Astrocyte (in vitro differentiated cells and primary cell): Measurements from ENCODE around the gene RAPGEF5. TPM values are rescaled to one million over a fixed set of nuclear protein-coding genes. Genes with fewer than 3 reads are reported as not detected.

Experiments
- DNase-seq: peaks from one replicate; pipeline ENCODE4 v3.0.0-alpha.2; 2010; ENCODE audit warnings: low read depth
- FAIRE-seq: peaks from 2 replicates; lab custom pipeline; 2011; peaks lifted over from hg19 to GRCh38; lab: Jason Lieb, UNC
- H2AFZ ChIP-seq: 2 replicates; pipeline ENCODE4 v1.6.0; 2012; ENCODE audit warnings: low read depth, low read length, inconsistent platforms
- H3K27ac ChIP-seq: 2 replicates; pipeline ENCODE4 v1.5.1; 2011; ENCODE audit warnings: low read depth, low read length, inconsistent platforms
- H3K27me3 ChIP-seq: 2 replicates; pipeline ENCODE4 v1.6.0; 2011; ENCODE audit warnings: low read length, inconsistent platforms; ENCODE audit not compliant: insufficient read depth
- H3K36me3 ChIP-seq: 2 replicates; pipeline ENCODE4 v1.5.1; 2011; ENCODE audit warnings: low read length, inconsistent platforms; ENCODE audit not compliant: insufficient read depth
- H3K4me1 ChIP-seq: 2 replicates; pipeline ENCODE4 v1.5.1; 2011; ENCODE audit warnings: low read length, inconsistent platforms; ENCODE audit not compliant: insufficient read depth
- H3K4me2 ChIP-seq: 2 replicates; pipeline ENCODE4 v1.6.0; 2012; ENCODE audit warnings: low read length, inconsistent platforms
- H3K4me3 ChIP-seq: 2 replicates; pipeline ENCODE4 v1.5.1; 2011; ENCODE audit warnings: low read depth, mild to moderate bottlenecking, low read length, inconsistent platforms; ENCODE audit not compliant: insufficient read depth
- H3K79me2 ChIP-seq: 2 replicates; pipeline ENCODE4 v1.6.0; 2012; ENCODE audit warnings: mild to moderate bottlenecking, low read length, inconsistent platforms; ENCODE audit not compliant: insufficient read depth
- H3K9ac ChIP-seq: 2 replicates; pipeline ENCODE4 v1.6.0; 2012; ENCODE audit warnings: mild to moderate bottlenecking, low read length, inconsistent platforms
- H3K9me3 ChIP-seq: 2 replicates; pipeline ENCODE4 v1.5.1; 2012; ENCODE audit warnings: low read depth, mild to moderate bottlenecking, low read length, inconsistent platforms; ENCODE audit not compliant: insufficient read depth
- H4K20me1 ChIP-seq: 2 replicates; pipeline ENCODE4 v1.6.0; 2012; ENCODE audit warnings: low read length, inconsistent platforms; ENCODE audit not compliant: insufficient read depth
- H3K27ac Mint-ChIP-seq: one replicate; pipeline ENCODE4 v1.8.0; 2021; ENCODE audit warnings: mild to moderate bottlenecking, mixed read lengths; ENCODE audit not compliant: unreplicated experiment
- H3K27me3 Mint-ChIP-seq: one replicate; pipeline ENCODE4 v1.8.0; 2021; ENCODE audit warnings: low read depth, mixed read lengths; ENCODE audit not compliant: unreplicated experiment
- H3K36me3 Mint-ChIP-seq: one replicate; pipeline ENCODE4 v1.8.0; 2021; ENCODE audit warnings: low read depth, mixed read lengths; ENCODE audit not compliant: unreplicated experiment
- H3K4me1 Mint-ChIP-seq: one replicate; pipeline ENCODE4 v1.8.0; 2021; ENCODE audit warnings: low read depth, mixed read lengths; ENCODE audit not compliant: unreplicated experiment
- H3K4me3 Mint-ChIP-seq: one replicate; pipeline ENCODE4 v1.8.0; 2021; ENCODE audit warnings: mild to moderate bottlenecking, moderate library complexity, mixed read lengths; ENCODE audit not compliant: unreplicated experiment
- H3K9me3 Mint-ChIP-seq: one replicate; pipeline ENCODE4 v1.8.0; 2021; ENCODE audit warnings: mild to moderate bottlenecking, mixed read lengths; ENCODE audit not compliant: unreplicated experiment
- CTCF ChIP-seq: IDR thresholded peaks from 2 replicates; pipeline ENCODE4 v1.5.1; 2011; ENCODE audit warnings: low read depth, mild to moderate bottlenecking, inconsistent platforms, low read length, moderate library complexity; ENCODE audit not compliant: insufficient read depth
- EZH2 ChIP-seq: IDR thresholded peaks from 2 replicates; pipeline ENCODE4 v1.6.1; 2012; ENCODE audit warnings: mild to moderate bottlenecking, low read length, inconsistent platforms; ENCODE audit not compliant: insufficient read depth
- total RNA-seq: library from RNA; stranded (reverse); gene quantifications from 2 replicates; pipeline ENCODE4 v1.2.1, GENCODE V29; 2021

The RAPGEF5 gene
- total RNA-seq, 1 donor from 2014 or later, result 1.0 TPM

DNA sequence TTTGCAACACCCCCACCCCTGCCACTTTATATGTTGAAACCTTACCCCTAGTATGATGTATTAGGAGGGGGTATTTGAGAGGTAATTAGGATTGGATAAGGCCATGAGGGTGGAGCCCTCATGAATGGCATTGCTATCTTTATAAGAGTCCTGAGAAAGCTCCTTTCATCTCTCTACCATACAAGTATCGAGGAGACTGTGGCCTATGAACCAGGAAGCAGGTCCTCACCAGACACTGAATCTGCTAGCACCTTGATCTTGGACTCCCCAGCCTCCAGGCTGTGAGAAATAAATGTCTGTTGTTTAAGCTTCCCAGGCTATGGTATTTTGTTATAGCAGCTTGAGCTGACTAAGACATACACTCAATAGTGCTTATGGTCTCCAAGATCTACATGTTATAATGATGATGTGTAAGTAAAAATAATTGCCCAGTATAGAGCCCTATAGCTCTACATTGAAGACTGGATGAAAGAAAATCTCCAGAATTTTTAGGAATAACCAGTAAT, 188.8 kb downstream of the RAPGEF5 start:
- H3K9ac ChIP-seq, result no peak overlapping the region
- H3K27me3 ChIP-seq, result no peaks in the 10 kb centered on the region
- H3K79me2 ChIP-seq, result no peaks in the 10 kb centered on the region
- TF ChIP-seq EZH2 (no peak), CTCF (no peak)
- H3K9me3 Mint-ChIP-seq, result no peaks in the 10 kb centered on the region
- no peak overlapping the region for H2AFZ ChIP-seq
- no peaks in the 10 kb centered on the region for H4K20me1 ChIP-seq
- no peaks in the 10 kb centered on the region for H3K36me3 Mint-ChIP-seq
- H3K27ac Mint-ChIP-seq, result no peak overlapping the region
- H3K27ac ChIP-seq, result no peak overlapping the region
- H3K4me1 ChIP-seq, result no peaks in the 10 kb centered on the region
- no peak overlapping the region for H3K4me3 Mint-ChIP-seq
- no peak overlapping the region for H3K4me2 ChIP-seq
- FAIRE-seq, result no peak
- no peaks in the 10 kb centered on the region for H3K4me1 Mint-ChIP-seq
- no peaks in the 10 kb centered on the region for H3K9me3 ChIP-seq
- H3K27me3 Mint-ChIP-seq, result no peaks in the 10 kb centered on the region
- no peak overlapping the region for H3K4me3 ChIP-seq
- DNase-seq, result no peak
- no peaks in the 10 kb centered on the region for H3K36me3 ChIP-seq

DNA sequence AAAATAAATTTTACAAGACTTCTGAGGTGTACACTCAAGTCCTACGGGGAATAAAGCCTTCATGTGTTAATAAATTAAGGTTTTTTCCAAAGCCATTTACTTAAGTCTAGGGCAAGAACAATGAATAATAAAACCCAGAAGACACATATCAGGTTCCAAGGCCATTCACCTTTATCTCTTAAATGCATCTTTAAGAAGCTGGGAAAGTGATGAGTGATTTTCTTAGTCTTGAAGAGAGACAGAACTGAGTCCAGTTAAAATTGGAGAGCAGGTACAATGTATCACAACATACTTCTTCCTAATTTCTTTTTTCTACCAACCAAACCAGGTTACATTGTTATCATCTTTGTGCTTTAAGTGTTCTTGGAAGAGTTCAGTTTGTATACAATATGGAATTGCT, 189.5 kb downstream of the RAPGEF5 start:
- no peaks in the 10 kb centered on the region for H3K27me3 ChIP-seq
- H3K27ac ChIP-seq, result no peak overlapping the region
- H3K36me3 ChIP-seq, result no peaks in the 10 kb centered on the region
- no peak overlapping the region for H3K4me3 ChIP-seq
- Mint-ChIP-seq H3K4me1 (no peaks in the 10 kb centered on the region), H3K4me3 (no peak overlapping the region), H3K27ac (no peak overlapping the region), H3K27me3 (no peaks in the 10 kb centered on the region), H3K36me3 (no peaks in the 10 kb centered on the region), H3K9me3 (no peaks in the 10 kb centered on the region)
- FAIRE-seq, result no peak
- H3K79me2 ChIP-seq, result no peaks in the 10 kb centered on the region
- no peaks in the 10 kb centered on the region for H4K20me1 ChIP-seq
- H3K4me1 ChIP-seq, result no peaks in the 10 kb centered on the region
- H2AFZ ChIP-seq, result no peak overlapping the region
- TF ChIP-seq CTCF (no peak), EZH2 (no peak)
- H3K9me3 ChIP-seq, result no peaks in the 10 kb centered on the region
- H3K9ac ChIP-seq, result no peak overlapping the region
- no peak overlapping the region for H3K4me2 ChIP-seq
- no peak for DNase-seq

DNA sequence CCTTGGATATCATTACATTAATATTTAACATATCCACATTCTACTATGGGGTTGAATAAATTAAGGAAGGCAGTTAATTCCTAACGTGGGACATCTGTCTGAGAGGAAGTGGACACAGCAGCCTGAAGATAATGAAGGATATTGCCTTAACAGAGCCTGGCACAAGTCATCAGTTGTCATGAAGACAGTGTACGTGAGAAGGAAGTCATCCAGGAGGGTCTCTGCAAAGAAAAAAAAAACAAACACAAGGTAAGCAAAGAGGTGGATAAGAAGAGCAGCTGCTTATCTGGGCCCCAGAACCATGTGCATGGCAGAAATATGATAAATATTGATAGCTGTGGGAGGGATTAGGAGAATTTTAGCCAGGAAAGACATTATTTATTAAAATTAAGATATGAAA, 190.0 kb downstream of the RAPGEF5 start:
- H2AFZ ChIP-seq, result no peak overlapping the region
- Mint-ChIP-seq H3K27ac (no peak overlapping the region), H3K4me3 (no peak overlapping the region), H3K9me3 (no peaks in the 10 kb centered on the region), H3K27me3 (no peaks in the 10 kb centered on the region), H3K36me3 (no peaks in the 10 kb centered on the region), H3K4me1 (no peaks in the 10 kb centered on the region)
- DNase-seq, result no peak
- no peaks in the 10 kb centered on the region for H3K36me3 ChIP-seq
- no peak overlapping the region for H3K9ac ChIP-seq
- H3K27ac ChIP-seq, result no peak overlapping the region
- no peak for FAIRE-seq
- H3K4me1 ChIP-seq, result no peaks in the 10 kb centered on the region
- no peak for TF ChIP-seq CTCF
- TF ChIP-seq EZH2, result no peak
- no peaks in the 10 kb centered on the region for H4K20me1 ChIP-seq
- no peaks in the 10 kb centered on the region for H3K27me3 ChIP-seq
- no peak overlapping the region for H3K4me3 ChIP-seq
- no peaks in the 10 kb centered on the region for H3K9me3 ChIP-seq
- no peaks in the 10 kb centered on the region for H3K79me2 ChIP-seq
- no peak overlapping the region for H3K4me2 ChIP-seq
